Measurements from ENCODE around the gene ANKRD44.

DNA sequence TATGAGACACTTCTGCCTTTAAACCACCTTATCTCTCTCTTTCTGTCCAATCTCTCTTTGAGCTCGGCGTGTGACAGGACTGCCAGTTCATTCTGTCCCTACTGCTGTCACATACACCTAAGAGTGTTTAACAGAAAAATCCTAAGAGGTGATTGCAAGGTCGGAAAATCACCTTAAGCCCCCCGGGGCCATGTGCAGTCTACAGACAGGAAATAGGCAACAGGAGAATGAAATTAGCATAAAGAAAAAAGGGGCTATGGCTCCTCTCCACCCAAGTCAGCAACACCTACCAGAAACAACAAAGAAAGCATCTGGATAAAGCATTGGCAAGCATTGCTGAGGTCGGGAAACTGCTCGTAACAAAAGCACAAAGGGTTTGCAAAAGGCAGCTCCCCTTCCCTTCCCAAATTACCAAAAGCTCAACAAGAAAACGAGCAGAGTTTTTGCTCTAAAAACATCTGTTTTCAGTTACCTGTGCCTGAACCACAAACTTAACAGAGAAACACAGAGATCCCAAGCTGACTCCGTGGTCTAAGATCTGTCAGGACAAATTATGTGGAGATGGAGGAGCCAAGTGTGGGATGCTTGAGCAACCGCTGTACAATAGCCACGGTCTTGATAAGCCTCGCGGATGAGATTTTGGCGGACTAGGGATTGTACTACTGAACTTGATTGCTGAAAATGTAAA is 30.4 kb downstream of the ANKRD44 start:
- TF ChIP-seq GATA2 (IDR thresholded peaks at IDR 0.05; ENCODE audit: low read depth, low read length) (peak; percentile 14), GATA3 (IDR thresholded peaks at IDR 0.05; ENCODE audit: low read depth, low read length) (no peak)
